ENCODE measurements around the gene TMEM44.

Gene TMEM44

GRCh38 chr3:194562986-194563385 lies 70.2 kb downstream of the TMEM44 start:
- no peak for DNase-seq (ENCODE audit: extremely low read depth, low read depth)
- TF ChIP-seq CTCF (IDR thresholded peaks at IDR 0.05; ENCODE audit: low read depth, low read length, missing control alignments), result no peak
- H3K4me3 ChIP-seq (replicated peaks; ENCODE audit: low read depth, low read length), result no peak overlapping the region

GRCh38 chr3:194561306-194561974 lies 71.8 kb downstream of the TMEM44 start:
- no peak for TF ChIP-seq CTCF (IDR thresholded peaks at IDR 0.05; ENCODE audit: low read depth, low read length, missing control alignments)
- no peak for DNase-seq (ENCODE audit: extremely low read depth, low read depth)

GRCh38 chr3:194560047-194560446 lies 73.2 kb downstream of the TMEM44 start:
- DNase-seq (ENCODE audit: extremely low read depth, low read depth), result no peak
- TF ChIP-seq CTCF (IDR thresholded peaks at IDR 0.05; ENCODE audit: low read depth, low read length, missing control alignments), result no peak
- H3K4me3 ChIP-seq (replicated peaks; ENCODE audit: low read depth, low read length), result no peak overlapping the region

More at GRCh38 chr3:194561306-194561974, 71.8 kb downstream of the TMEM44 start:
- H3K4me3 ChIP-seq (replicated peaks; ENCODE audit: low read depth, low read length), result no peak overlapping the region

- no peak for TF ChIP-seq CTCF (IDR thresholded peaks at IDR 0.05; ENCODE audit: low read depth, low read length, missing control alignments)
- no peak overlapping the region for H3K4me3 ChIP-seq (replicated peaks; ENCODE audit: low read depth, low read length)
- DNase-seq (ENCODE audit: extremely low read depth, low read depth), result no peak
Measured at GRCh38 chr3:194559530-194559929, 73.7 kb downstream of the TMEM44 start.

GRCh38 chr3:194556086-194557056 lies 76.8 kb downstream of the TMEM44 start:
- H3K4me3 ChIP-seq (replicated peaks; ENCODE audit: low read depth, low read length), result no peak overlapping the region
- no peak for DNase-seq (ENCODE audit: extremely low read depth, low read depth)

More at GRCh38 chr3:194556086-194557056, 76.8 kb downstream of the TMEM44 start:
- TF ChIP-seq CTCF (IDR thresholded peaks at IDR 0.05; ENCODE audit: low read depth, low read length, missing control alignments), result no peak

All from HFF-Myc (cell line).